PC-9 (cell line): ENCODE measurements around the gene C10orf143.

Experiments used
- CTCF ChIP-seq: fragments of 200-600 bp; sonication (generic); conservative IDR thresholded peaks from 2 replicates; pipeline ENCODE4 v1.6.1; 2017; ENCODE audit warnings: mixed run types, antibody characterized with exemption, mild to moderate bottlenecking, moderate library complexity
- EZH2 ChIP-seq: fragments of 200-600 bp; sonication (generic); IDR thresholded peaks from 2 replicates; pipeline ENCODE4 v1.8.0; 2017; ENCODE audit warnings: antibody characterized with exemption, low read depth

- TF ChIP-seq CTCF = no peak
- TF ChIP-seq EZH2 = no peak
These were observed 47.7 kb downstream of the C10orf143 start for GRCh38 chr10:130062976-130063375.
